ENCODE results near the gene IFNGR2. TPM values are rescaled to one million over a fixed set of nuclear protein-coding genes. Genes with fewer than 3 reads are reported as not detected.

Gene IFNGR2
- total and polyA plus RNA-seq, 2 of the 8 experiments (the other 6 are each of a cell fraction or from before 2014, with no cell fraction given): 36.0 to 46.4 TPM

- Histone ChIP-seq H3K27me3 (replicated peaks in 1 of 4; ENCODE audit: control insufficient read depth in 3 of 4, extremely low read depth in 1 of 4, insufficient read depth in 3 of 4, low read length in 3 of 4) (no peaks in the 10 kb centered on the region), H4K91ac (replicated peaks; ENCODE audit: insufficient read length, low read length) (no peak overlapping the region), H2BK20ac (ENCODE audit: low read length) (no peak overlapping the region), H3K36me3 (ENCODE audit: control insufficient read depth in 2 of 4, insufficient read depth in 4 of 4, low read length in 3 of 4) (no peaks in the 10 kb centered on the region), H3K4me1 (replicated peaks in 1 of 4; ENCODE audit: control insufficient read depth in 3 of 4, insufficient read depth in 4 of 4, low read length in 3 of 4) (peaks cover 0 to 4% (median 0%) of the 10 kb centered on the region in 4 experiments; a peak in 1 of 7 replicates), H3K4me2 (ENCODE audit: insufficient read depth in 1 of 2, low read depth in 2 of 2, low read length in 2 of 2) (no peak overlapping the region), H2BK5ac (ENCODE audit: low read depth, low read length) (no peak overlapping the region), H2AFZ (ENCODE audit: low read length) (no peak overlapping the region), H2BK12ac (ENCODE audit: low read depth, low read length) (no peak overlapping the region), H4K20me1 (replicated peaks in 1 of 2; ENCODE audit: control insufficient read depth in 1 of 2, insufficient read depth in 2 of 2, low read length in 2 of 2) (no peaks in the 10 kb centered on the region), H3K9ac (replicated peaks in 1 of 4; ENCODE audit: extremely low read depth in 1 of 4, low read depth in 3 of 4, low read length in 3 of 4) (no peak overlapping the region), H3K56ac (replicated peaks; ENCODE audit: insufficient read length, low read depth, low read length) (no peak overlapping the region), H3K79me1 (ENCODE audit: low read depth, low read length) (no peaks in the 10 kb centered on the region), H2BK15ac (ENCODE audit: low read length) (no peak overlapping the region), H2BK120ac (replicated peaks; ENCODE audit: low read depth, low read length) (no peak overlapping the region), H4K8ac (ENCODE audit: extremely low read depth, insufficient read depth, low read length) (no peak overlapping the region), H3K18ac (ENCODE audit: extremely low read depth, low read length) (no peak overlapping the region), H3K79me2 (ENCODE audit: control insufficient read depth in 1 of 2, insufficient read depth in 2 of 2, low read length in 2 of 2) (no peaks in the 10 kb centered on the region), H3K23ac (ENCODE audit: insufficient read length) (no peak overlapping the region), H3K23me2 (ENCODE audit: low read depth, low read length) (no peaks in the 10 kb centered on the region), H4K5ac (ENCODE audit: insufficient read length, low read depth, low read length) (no peak overlapping the region), H2AK5ac (ENCODE audit: low read depth, low read length) (no peak overlapping the region), H3K14ac (ENCODE audit: insufficient read length) (no peak overlapping the region), H3K4me3 (ENCODE audit: extremely low read depth in 1 of 4, insufficient read depth in 2 of 4, low read depth in 3 of 4, low read length in 4 of 4) (no peak overlapping the region), H3K9me3 (ENCODE audit: insufficient read depth in 2 of 2, low read depth in 1 of 2, low read length in 1 of 2) (no peaks in the 10 kb centered on the region), H3K27ac (ENCODE audit: low read depth, low read length) (no peak overlapping the region), H3K4ac (replicated peaks; ENCODE audit: insufficient read length, low read depth, low read length) (no peak overlapping the region)
- WGBS, 2 experiments (ENCODE audit: extremely low coverage in 1 of 2, insufficient coverage in 1 of 2, insufficient read length in 1 of 2, insufficient replicate concordance in 2 of 2, low coverage in 1 of 2, low lambda C conversion rate in 2 of 2, missing lambda C conversion rate in 1 of 2): 94% methylated on average over 6 of the region's 6 CpGs; no CpG with 5 or more reads in 1 of the 2 experiments
- ChIA-PET POLR2A (ENCODE audit: partially characterized antibody) (interaction anchor here (0.8 to 2.7 kb wide), 3 partner anchors 9 to 16 kb away, joined by 4 to 12 read pairs (median 5); no protein-coding TSS in a partner anchor), CTCF (ENCODE audit: partially characterized antibody) (interaction anchor here (0.8 to 3.3 kb wide), 12 partner anchors 8 to 174 kb away, joined by 3 to 18 read pairs (median 6); partner anchors contain the start of gene IL10RB)
- TF ChIP-seq BCL11A (IDR thresholded peaks at IDR 0.05; ENCODE audit: low read depth in 2 of 2, low read length in 2 of 2) (no peak), ATF3 (IDR thresholded peaks at IDR 0.05; ENCODE audit: insufficient read depth, low read depth, low read length) (no peak), FOSL1 (IDR thresholded peaks at IDR 0.05; ENCODE audit: insufficient read depth, low read depth, low read length) (no peak), TEAD4 (IDR thresholded peaks at IDR 0.05; ENCODE audit: low read depth, low read length) (no peak), SAP30 (IDR thresholded peaks at IDR 0.05; ENCODE audit: insufficient read depth, insufficient replicate concordance, low read length) (no peak), MAX (IDR thresholded peaks at IDR 0.05) (no peak), SP4 (IDR thresholded peaks at IDR 0.05; ENCODE audit: low read length) (no peak), MAFK (IDR thresholded peaks at IDR 0.05; ENCODE audit: low read depth, low read length) (no peak)
- no peak for DNase-seq (ENCODE audit: low read depth in 1 of 2, low spot score in 2 of 2)
- no peak for FAIRE-seq
These were observed 25.8 kb upstream of the IFNGR2 start for GRCh38 chr21:33377221-33377920.
